Hepatocyte (in vitro differentiated cells): ENCODE measurements around the gene ANK2. TPM values are rescaled to one million over a fixed set of nuclear protein-coding genes. Genes with fewer than 3 reads are reported as not detected.

Experiments
- DNase-seq: peaks from one replicate; pipeline ENCODE4 v3.0.0-alpha.2; 2016; ENCODE audit warnings: low spot score
- H2AFZ ChIP-seq: fragments of 200-600 bp; sonication (generic); 2 replicates; pipeline ENCODE4 v1.6.0; 2016; ENCODE audit warnings: antibody characterized with exemption, mild to moderate bottlenecking
- H3K27ac ChIP-seq: fragments of 200-600 bp; sonication (generic); 2 replicates; pipeline ENCODE4 v1.5.1; 2016; ENCODE audit warnings: mild to moderate bottlenecking
- H3K27me3 ChIP-seq: fragments of 200-600 bp; sonication (generic); 2 replicates; pipeline ENCODE4 v1.6.1; 2016
- H3K36me3 ChIP-seq: fragments of 200-600 bp; sonication (generic); replicated peaks from 2 replicates; pipeline ENCODE4 v1.5.1; 2016; ENCODE audit warnings: low read depth; ENCODE audit not compliant: insufficient read depth
- H3K4me1 ChIP-seq: fragments of 200-600 bp; sonication (generic); 2 replicates; pipeline ENCODE4 v1.5.1; 2016; ENCODE audit warnings: mild to moderate bottlenecking, moderate library complexity; ENCODE audit not compliant: insufficient read depth
- H3K4me2 ChIP-seq: fragments of 200-600 bp; sonication (generic); 2 replicates; pipeline ENCODE4 v1.6.0; 2016
- H3K4me3 ChIP-seq: fragments of 200-600 bp; sonication (generic); 2 replicates; pipeline ENCODE4 v1.5.1; 2016; ENCODE audit warnings: mild to moderate bottlenecking
- H3K79me2 ChIP-seq: fragments of 200-600 bp; sonication (generic); 2 replicates; pipeline ENCODE4 v1.6.0; 2017; ENCODE audit warnings: mild to moderate bottlenecking
- H3K9me2 ChIP-seq: fragments of 200-600 bp; sonication (generic); replicated peaks from 2 replicates; pipeline ENCODE4 v1.6.0; 2017; ENCODE audit warnings: mild to moderate bottlenecking; ENCODE audit not compliant: insufficient read depth
- H3K9me3 ChIP-seq: fragments of 200-600 bp; sonication (generic); 2 replicates; pipeline ENCODE4 v1.5.1; 2016; ENCODE audit warnings: low read depth, mild to moderate bottlenecking
- H4K20me1 ChIP-seq: fragments of 200-600 bp; sonication (generic); 2 replicates; pipeline ENCODE4 v1.6.0; 2016; ENCODE audit warnings: mild to moderate bottlenecking; ENCODE audit not compliant: insufficient read depth, poor library complexity, severe bottlenecking
- EZH2 ChIP-seq: fragments of 200-600 bp; sonication (generic); IDR thresholded peaks from 2 replicates; pipeline ENCODE4 v1.6.1; 2016; ENCODE audit warnings: antibody characterized with exemption, mild to moderate bottlenecking, borderline replicate concordance
- EZH2phosphoT487 ChIP-seq: fragments of 200-600 bp; sonication (generic); IDR thresholded peaks from one replicate; pipeline ENCODE4 v1.6.1; 2018; ENCODE audit warnings: antibody characterized with exemption, mild to moderate bottlenecking, low read depth, moderate library complexity; ENCODE audit not compliant: unreplicated experiment, severe bottlenecking
- WGBS: methylation state at CpG from one replicate; pipeline ENCODE4 v1.1.6; 2016; ENCODE audit warnings: low lambda C conversion rate; ENCODE audit errors: missing lambda C conversion rate; 5-methylcytosine and 5-hydroxymethylcytosine counted together
- polyA plus RNA-seq: library from polyadenylated mRNA; unstranded; fragments of >200 nt; fragmentation: Nextera tagmentation; extraction: Ambion mirVana; gene quantifications from 2 replicates; pipeline ENCODE4 v1.2.1, GENCODE V29; 2016
- total RNA-seq: library from RNA; depleted of rRNA; stranded (reverse); fragments of >200 nt; gene quantifications from 2 replicates; pipeline ENCODE4 v1.2.3, GENCODE V29; 2014
- TF ChIP-seq, protein P1 (sequence below): fragments of 200-600 bp; sonication (generic); IDR thresholded peaks from 2 replicates; pipeline ENCODE4 v1.5.1; 2016; ENCODE audit warnings: antibody characterized with exemption, mild to moderate bottlenecking; ENCODE audit not compliant: poor library complexity

ANK2 gene
- total and polyA plus RNA-seq, 2 experiments from 2014 or later = 3.6 to 17.5 TPM

GRCh38 chr4:113013751-113014150 lies 35.7 kb upstream of the ANK2 start:
- Histone ChIP-seq H3K36me3 (no peaks in the 10 kb centered on the region), H3K27ac (no peak overlapping the region), H3K4me3 (no peak overlapping the region), H4K20me1 (no peaks in the 10 kb centered on the region), H2AFZ (no peak overlapping the region), H3K4me2 (no peak overlapping the region), H3K79me2 (no peaks in the 10 kb centered on the region), H3K27me3 (no peaks in the 10 kb centered on the region), H3K4me1 (no peaks in the 10 kb centered on the region), H3K9me3 (no peaks in the 10 kb centered on the region), H3K9me2 (no peaks in the 10 kb centered on the region)
- 56% methylated on average over 1 of the region's 1 CpG for WGBS
- no peak for DNase-seq
- TF ChIP-seq EZH2phosphoT487 (no peak), EZH2 (no peak)
- TF ChIP-seq, protein P1, sequence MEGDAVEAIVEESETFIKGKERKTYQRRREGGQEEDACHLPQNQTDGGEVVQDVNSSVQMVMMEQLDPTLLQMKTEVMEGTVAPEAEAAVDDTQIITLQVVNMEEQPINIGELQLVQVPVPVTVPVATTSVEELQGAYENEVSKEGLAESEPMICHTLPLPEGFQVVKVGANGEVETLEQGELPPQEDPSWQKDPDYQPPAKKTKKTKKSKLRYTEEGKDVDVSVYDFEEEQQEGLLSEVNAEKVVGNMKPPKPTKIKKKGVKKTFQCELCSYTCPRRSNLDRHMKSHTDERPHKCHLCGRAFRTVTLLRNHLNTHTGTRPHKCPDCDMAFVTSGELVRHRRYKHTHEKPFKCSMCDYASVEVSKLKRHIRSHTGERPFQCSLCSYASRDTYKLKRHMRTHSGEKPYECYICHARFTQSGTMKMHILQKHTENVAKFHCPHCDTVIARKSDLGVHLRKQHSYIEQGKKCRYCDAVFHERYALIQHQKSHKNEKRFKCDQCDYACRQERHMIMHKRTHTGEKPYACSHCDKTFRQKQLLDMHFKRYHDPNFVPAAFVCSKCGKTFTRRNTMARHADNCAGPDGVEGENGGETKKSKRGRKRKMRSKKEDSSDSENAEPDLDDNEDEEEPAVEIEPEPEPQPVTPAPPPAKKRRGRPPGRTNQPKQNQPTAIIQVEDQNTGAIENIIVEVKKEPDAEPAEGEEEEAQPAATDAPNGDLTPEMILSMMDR = no peak

DNA sequence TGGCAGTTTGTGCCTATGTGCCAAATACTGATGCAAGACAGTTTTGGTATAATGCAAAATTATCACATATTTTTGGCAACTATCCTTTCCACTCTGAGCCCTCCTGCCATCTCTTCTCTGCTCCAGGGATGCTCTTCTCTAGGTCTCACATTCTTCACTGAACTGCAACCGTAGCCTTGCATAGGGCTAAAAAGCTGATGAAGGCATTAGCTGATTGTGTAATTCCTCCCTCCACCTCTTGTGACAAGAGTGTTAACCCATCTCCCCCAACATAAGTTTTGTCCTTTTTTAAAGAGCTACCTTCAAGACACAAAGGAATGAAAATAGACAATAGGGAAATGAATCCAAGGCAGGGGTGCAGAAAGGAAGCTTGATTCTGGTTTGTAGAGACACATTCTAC lies 33.1 kb upstream of the ANK2 start:
- Histone ChIP-seq H3K27me3 (no peaks in the 10 kb centered on the region), H3K4me1 (no peaks in the 10 kb centered on the region), H3K4me2 (no peak overlapping the region), H3K4me3 (no peak overlapping the region), H2AFZ (no peak overlapping the region), H3K9me3 (no peaks in the 10 kb centered on the region), H3K27ac (no peak overlapping the region), H4K20me1 (no peaks in the 10 kb centered on the region), H3K79me2 (no peaks in the 10 kb centered on the region), H3K36me3 (no peaks in the 10 kb centered on the region), H3K9me2 (no peaks in the 10 kb centered on the region)
- 79% methylated on average over 1 of the region's 1 CpG for WGBS
- no peak for DNase-seq
- TF ChIP-seq, protein P1 = no peak
- no peak for TF ChIP-seq EZH2
- TF ChIP-seq EZH2phosphoT487 = no peak

GRCh38 chr4:113020966-113021365 lies 28.5 kb upstream of the ANK2 start:
- H3K4me3 ChIP-seq = no peak overlapping the region
- H3K27ac ChIP-seq = no peak overlapping the region
- no peaks in the 10 kb centered on the region for H3K79me2 ChIP-seq
- no peaks in the 10 kb centered on the region for H3K36me3 ChIP-seq
- H3K27me3 ChIP-seq = no peaks in the 10 kb centered on the region
- DNase-seq = no peak
- no peak overlapping the region for H2AFZ ChIP-seq
- TF ChIP-seq, protein P1 = no peak
- no peak for TF ChIP-seq EZH2phosphoT487
- no peak for TF ChIP-seq EZH2
- no peak overlapping the region for H3K4me2 ChIP-seq
- WGBS = 57% methylated on average over 1 of the region's 1 CpG
- no peaks in the 10 kb centered on the region for H4K20me1 ChIP-seq
- H3K4me1 ChIP-seq = no peaks in the 10 kb centered on the region
- no peaks in the 10 kb centered on the region for H3K9me2 ChIP-seq
- no peaks in the 10 kb centered on the region for H3K9me3 ChIP-seq

- Histone ChIP-seq H3K27me3 (no peaks in the 10 kb centered on the region), H3K4me2 (no peak overlapping the region), H3K36me3 (no peaks in the 10 kb centered on the region), H3K4me1 (no peaks in the 10 kb centered on the region), H3K9me2 (no peaks in the 10 kb centered on the region), H3K9me3 (no peaks in the 10 kb centered on the region), H4K20me1 (no peaks in the 10 kb centered on the region), H2AFZ (no peak overlapping the region), H3K79me2 (no peaks in the 10 kb centered on the region), H3K27ac (no peak overlapping the region), H3K4me3 (no peak overlapping the region)
- no peak for TF ChIP-seq EZH2phosphoT487
- TF ChIP-seq EZH2 = no peak
- TF ChIP-seq, protein P1 = no peak
- WGBS = 97% methylated on average over 1 of the region's 1 CpG
- no peak for DNase-seq
These were observed 25.1 kb upstream of the ANK2 start for GRCh38 chr4:113024388-113024787.
